NCI-H2196 treated with DMSO at 0.1 percent for 48 hours (cell line): ENCODE results near the gene BUB1B.
"Not testable (repeated sequence)": the region's sequence is repeated elsewhere in the genome, so short reads cannot be mapped to it uniquely, and the experiment has no call there.

Source experiments
- DNase-seq: peaks from one replicate; lab custom pipeline; 2025; ENCODE audit not compliant: unreplicated experiment; lab: John Stamatoyannopoulos, UW

The BUB1B gene

DNA sequence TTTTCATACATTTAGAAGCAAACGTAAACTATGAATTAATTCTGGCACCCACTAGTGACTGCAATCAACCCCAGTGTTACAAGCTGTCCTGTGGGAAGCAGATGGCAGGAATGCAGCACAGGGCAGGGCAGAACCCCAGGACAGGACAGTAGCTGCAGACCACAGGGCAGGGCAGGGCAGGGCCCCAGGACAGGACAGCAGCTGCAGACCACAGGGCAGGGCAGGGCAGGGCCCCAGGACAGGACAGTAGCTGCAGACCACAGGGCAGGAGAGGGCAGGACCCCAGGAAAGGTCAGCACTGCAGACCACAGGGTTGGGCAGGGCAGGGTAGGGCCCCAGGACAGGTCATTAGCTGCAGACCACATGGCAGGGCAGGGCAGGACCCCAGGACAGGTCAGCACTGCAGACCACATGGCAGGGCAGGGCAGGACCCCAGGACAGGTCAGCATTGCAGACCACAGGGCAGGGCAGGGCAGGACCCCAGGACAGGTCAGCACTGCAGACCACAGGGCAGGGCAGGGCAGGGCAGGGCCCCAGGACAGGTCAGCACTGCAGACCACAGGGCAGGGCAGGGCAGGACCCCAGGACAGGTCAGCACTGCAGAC is 24.9 kb upstream of the BUB1B start:
- not testable (repeated sequence) for DNase-seq

GRCh38 chr15:40136470-40137302 is 24.2 kb upstream of the BUB1B start:
- DNase-seq: no peak

DNA sequence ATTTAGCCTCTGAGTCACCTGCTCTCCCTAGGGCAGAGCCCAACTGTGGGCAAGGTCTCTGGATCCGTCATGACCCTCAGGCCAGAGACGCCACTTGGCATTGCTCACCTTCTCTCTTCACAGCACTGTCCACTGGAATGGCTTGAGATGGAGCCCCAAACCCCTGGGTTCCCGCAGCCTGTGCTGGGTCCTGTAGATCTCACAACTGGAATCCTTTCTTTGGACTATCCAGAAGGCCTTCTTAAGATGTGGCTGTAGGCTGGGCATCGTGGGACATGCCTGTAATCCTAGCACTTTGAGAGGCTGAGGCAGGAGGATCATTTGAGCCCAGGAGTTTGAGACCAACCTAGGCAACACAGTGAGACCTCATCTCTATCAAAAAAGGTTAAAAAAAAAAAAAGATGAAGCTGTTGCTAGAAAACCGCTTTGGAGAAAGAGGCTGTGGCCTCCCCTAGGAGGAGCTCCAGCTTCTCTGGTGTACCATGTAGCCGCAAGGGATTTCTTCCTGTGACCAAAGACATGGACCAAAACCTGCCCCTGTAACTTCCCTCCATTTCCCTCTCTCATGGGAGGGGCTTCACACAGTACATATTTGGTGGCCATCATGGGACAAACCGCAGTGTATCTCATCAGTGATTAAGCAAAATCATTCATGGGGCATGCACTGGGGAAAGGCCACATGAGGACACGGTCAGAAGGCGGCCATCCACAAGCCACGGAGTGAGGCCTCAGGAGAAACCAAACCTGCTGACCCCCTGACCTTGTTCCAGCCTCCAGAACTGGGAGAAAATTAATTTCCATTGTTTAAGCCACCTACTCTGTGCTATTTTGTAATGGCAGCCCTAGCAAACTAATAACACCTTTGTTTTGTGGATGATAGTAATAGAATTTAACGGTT is 23.3 kb upstream of the BUB1B start:
- no peak for DNase-seq

DNA sequence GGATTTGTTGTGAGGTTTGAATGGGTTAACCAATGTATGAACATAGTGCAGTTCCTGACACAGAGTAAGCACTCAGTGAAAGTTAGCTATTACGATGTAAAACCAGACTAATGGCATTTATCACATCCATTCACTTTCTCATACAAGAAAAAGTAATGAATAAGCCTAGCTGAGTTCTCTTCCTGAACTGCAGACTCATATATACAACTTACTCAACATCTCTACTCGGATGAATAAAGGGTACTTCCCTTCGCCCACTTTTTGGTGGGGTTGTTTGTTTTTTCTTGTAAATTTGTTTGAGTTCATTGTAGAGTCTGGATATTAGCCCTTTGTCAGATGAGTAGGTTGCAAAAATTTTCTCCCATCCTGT is 22.7 kb upstream of the BUB1B start:
- not testable (repeated sequence) for DNase-seq

GRCh38 chr15:40142428-40142827 is 18.4 kb upstream of the BUB1B start:
- no peak for DNase-seq

DNA sequence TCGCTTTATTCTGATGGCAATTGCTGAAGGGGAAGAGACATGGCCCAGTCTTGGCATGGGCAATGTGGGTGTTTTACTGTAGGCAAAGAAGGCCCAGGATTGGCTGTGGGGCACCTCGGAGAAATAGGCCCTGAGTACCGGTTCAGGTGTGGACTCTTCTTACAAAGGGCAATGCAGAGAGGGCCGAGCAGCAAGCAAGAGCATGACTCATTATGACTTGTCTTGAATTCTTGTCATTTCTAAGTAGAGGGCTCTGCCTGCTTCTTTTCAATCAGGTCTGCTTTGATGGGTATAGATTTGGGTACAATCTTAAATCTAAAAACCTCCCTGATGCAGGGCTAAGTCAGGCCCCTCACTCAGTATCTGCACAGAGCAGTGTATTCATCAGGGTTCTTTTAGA is 14.8 kb upstream of the BUB1B start:
- DNase-seq: no peak

- DNase-seq: no peak
Observed at GRCh38 chr15:40149339-40149738, 11.5 kb upstream of the BUB1B start.

GRCh38 chr15:40150163-40150925 is 10.5 kb upstream of the BUB1B start:
- no peak for DNase-seq

GRCh38 chr15:40151499-40151898 is 9.4 kb upstream of the BUB1B start:
- no peak for DNase-seq

GRCh38 chr15:40151991-40152390 is 8.9 kb upstream of the BUB1B start:
- no peak for DNase-seq

- DNase-seq: not testable (repeated sequence)
Observed at GRCh38 chr15:40154821-40155220, 6.0 kb upstream of the BUB1B start.

DNA sequence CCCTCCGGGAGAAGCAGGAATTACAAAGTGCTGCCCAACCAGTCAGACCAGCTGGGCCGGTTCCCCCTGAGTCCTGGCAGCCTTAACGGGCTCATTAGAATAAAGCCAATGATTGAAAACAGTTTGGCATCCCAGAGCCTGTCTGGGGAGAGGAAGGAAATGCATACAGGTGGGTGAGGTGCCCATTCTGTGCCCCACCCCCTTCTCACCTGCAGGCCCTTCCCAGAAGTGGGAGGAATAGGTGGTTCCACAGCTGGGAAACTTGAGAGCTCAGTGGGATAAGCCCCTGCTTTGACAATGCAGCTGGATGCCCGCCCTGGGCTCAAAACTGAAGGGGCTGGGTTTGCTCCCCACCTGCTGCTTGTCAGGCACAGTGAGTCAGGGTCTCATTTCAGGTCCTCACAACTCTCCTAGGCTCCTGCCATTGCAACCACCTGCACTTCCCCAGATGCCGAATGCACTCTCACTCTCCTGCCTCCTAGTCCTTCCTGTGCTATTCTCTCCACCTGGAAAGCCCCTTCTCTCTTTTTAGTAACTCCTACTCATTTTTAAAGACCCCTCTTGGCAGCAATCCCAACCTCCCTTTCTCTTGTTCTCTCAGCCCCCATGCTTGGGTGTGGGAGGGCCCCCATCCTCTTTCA is 5.5 kb upstream of the BUB1B start:
- peak; percentile 9 for DNase-seq

- no peak for DNase-seq
Observed at GRCh38 chr15:40157778-40158447, 3.0 kb upstream of the BUB1B start.

- DNase-seq: no peak
Observed at GRCh38 chr15:40160021-40160420, 848 bp upstream of the BUB1B start.

- DNase-seq: no peak
Observed at GRCh38 chr15:40161693-40162391, 973 bp downstream of the BUB1B start.

- no peak for DNase-seq
Observed at GRCh38 chr15:40162552-40162951, 1.7 kb downstream of the BUB1B start.

DNA sequence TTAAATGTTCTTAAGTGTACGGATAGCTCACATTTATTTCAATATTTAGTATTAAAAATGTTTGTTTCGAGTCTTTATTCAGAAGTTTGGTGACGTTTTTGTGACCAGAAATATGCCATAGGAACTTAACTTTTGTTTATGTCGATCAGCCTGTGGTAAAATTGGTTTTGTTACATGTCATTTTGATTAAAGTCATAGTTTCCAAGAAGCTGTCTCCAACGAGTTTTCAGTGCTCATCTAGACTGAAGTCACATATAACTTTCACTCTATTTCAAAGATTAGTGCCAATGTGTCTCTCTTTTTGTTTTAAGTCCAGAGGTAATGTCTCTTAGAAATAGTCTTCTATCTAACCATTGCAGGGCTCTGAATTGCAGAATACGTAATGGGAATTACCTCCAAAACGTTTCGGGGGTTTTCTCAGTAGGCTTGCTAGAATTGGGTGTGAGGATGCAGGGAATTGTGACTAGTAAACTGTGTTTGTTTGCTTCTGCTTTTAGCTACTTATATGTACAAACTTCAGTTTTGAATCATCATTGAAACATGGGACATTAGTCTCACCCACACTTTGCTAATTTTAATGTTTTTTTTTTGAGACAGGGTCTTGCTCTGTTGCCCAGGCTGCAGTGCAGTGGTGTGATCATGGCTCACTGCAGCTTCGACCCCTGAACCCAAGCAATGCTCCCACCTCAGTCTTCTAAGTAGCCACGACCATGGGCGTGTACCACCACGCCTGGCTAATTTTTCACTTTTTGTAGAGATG is 3.0 kb downstream of the BUB1B start:
- DNase-seq: no peak

- DNase-seq: not testable (repeated sequence)
Observed at GRCh38 chr15:40167374-40167773, 6.5 kb downstream of the BUB1B start.

DNA sequence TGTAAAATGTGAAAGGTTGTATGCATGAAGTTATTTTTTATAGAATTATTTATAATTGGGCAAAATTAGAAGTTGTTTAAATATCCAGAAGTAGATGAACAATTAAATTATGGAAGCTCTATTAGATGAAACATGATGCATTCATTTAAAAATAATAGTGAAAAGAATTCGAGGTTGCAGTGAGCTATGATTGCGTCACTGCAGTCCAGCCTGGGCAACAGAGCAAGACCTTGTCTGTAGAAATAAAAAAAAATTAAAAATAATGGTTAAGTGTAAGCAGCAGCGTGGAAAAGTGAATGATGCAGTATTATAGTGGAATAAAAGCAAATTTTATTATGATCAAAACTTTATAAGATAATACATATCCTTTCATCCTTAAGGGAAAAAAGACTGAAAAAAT is 14.3 kb downstream of the BUB1B start:
- no peak for DNase-seq
